HG02970 (cell line): ENCODE data around the gene CUTA.

Experiments
- ATAC-seq: cut with Tn5 transposase; IDR thresholded peaks from one replicate; pipeline ENCODE4 v1.9.1; 2021; ENCODE audit warnings: mild to moderate bottlenecking, moderate library complexity, moderate number of reproducible peaks; ENCODE audit not compliant: unreplicated experiment, low FRiP score

CUTA gene

GRCh38 chr6:33439956-33440648 lies 22.2 kb upstream of the CUTA start:
- no peak for ATAC-seq

GRCh38 chr6:33438978-33439594 lies 21.2 kb upstream of the CUTA start:
- no peak for ATAC-seq

- no peak for ATAC-seq
Measured at GRCh38 chr6:33437666-33438065, 19.8 kb upstream of the CUTA start.

DNA sequence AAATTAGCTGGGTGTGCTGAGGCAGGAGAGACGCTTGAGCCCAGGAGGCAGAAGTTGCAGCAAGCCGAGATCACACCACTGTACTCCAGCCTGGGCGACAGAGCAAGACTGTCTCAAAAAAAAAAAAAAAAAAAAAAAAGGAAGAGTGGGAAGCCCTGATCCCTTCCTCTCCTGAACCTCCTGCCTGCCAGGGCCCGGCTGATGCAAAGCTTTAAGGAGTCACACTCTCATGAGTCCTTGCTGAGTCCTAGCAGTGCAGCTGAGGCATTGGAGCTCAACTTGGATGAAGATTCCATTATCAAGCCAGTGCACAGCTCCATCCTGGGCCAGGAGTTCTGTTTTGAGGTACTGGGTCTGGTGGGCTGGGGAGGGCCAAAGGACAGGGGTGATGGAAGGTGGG lies 17.1 kb upstream of the CUTA start:
- ATAC-seq = no peak

GRCh38 chr6:33433544-33434191 lies 15.8 kb upstream of the CUTA start:
- no peak for ATAC-seq

DNA sequence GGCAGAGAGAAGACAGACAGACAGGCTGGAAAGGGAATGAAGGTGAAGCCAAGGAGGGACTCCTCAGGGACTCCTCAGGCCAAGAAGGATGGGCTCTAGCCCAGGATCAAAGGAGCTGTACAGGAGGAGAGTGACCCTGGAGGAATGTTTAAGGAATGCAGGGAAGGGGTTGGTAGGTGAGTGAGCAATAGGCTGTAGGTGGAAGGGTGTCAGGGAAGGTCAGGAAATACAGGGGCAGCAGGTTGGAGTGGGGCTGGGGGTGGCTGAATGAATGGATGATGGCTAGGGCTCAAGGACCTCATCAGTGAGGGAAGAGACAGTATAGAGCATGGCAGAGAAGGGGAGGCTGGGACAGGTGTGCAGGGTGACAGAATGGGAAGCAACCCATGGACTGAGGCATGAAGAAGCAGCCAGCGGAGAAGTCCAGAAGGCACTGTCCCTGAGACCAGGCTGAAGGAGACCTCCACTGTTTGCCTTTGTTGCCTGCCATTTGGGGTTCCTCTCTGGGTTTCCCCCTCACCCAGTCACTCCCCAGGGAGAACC lies 15.2 kb upstream of the CUTA start:
- no peak for ATAC-seq

DNA sequence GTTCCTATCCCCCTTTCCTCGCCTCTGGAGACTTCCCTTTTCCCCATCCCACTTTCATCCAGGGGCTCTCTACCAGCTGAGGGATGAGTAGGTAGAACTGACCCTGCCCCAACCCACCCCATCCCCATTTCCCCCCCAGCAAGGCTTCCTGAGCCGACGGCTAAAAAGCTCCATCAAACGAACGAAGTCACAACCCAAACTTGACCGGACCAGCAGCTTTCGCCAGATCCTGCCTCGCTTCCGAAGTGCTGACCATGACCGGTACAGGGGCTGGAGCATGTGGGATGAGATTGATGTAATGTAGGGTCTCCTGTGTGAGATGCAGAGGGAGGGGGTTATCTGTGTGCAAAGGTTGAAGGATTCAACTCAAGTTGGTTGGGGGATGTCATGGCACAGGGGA lies 14.6 kb upstream of the CUTA start:
- ATAC-seq = no peak

DNA sequence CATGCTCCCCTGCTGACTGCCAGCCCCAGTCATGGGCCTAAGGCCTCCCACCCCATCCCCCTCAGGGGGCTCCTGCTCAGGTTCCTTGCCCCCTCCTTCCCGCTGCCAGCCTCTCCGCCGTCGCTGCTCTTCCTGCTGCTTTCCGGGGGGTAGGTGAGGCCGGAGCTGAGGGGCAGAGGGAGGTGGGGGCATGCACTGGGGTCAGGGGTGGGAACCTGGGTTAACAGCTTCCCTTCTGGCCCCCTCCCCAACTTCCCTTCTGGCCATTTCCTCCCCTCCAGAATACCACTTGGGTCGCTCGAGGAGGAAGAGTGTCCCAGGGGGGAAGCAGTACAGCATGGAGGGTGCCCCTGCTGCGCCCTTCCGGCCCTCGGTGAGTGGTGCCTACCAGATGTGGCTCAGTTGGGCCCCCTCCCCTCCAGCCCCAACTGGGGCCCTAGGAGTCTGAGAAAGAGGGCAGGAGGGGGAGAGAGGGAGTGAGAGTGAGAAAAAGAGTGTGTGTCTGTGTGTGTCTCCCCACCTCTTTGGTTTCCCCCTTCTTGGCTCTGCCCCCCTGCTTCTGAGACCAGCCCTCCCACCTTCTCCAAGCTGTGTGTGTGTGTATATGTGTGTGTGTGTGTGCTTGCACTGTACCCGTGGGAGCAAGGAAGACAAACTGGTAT lies 14.1 kb upstream of the CUTA start:
- ATAC-seq = no peak

DNA sequence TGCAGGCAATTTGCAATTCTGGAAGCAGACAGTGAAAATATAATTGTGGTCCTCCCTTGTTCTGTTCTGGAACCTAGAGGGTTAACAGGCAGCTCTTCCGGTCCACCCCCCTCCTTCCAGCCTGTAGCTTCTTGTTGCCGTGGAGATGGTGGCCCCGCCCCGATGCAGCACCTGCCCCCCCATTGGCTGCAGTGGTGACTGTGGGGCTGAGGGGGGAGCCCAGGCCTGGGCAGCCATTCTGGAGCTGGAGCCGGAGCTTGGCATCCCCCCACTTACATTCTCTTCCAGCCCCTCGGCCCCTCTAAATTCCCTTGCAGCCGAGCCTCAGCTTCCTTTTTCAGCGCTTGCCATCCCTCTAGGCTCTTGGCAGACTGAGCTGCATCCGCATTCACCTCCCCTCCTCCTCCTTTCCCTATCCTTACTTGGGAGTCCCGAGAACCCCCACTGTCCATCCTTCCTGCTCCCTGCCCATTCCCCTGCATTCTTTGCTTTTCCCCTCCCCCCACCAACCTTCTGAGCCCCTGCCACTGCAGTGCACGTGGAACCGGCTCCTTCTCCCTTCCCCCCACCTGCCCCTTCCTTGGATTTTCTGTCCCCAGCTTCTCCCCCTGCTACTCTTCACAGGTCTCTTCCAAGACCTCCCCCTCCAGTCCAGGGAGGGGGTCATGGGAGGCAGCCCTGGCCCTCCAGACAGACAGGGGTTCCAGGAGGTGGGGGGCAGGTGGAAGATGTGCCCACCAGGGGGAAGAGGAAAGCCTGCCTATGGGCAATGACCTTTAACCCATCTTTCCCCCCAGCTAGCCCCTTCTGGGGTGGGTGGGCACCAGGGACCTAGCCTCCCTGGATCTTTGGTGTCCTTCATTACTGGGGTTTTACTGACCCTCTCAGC lies 13.3 kb upstream of the CUTA start:
- no peak for ATAC-seq

GRCh38 chr6:33430334-33430733 lies 12.4 kb upstream of the CUTA start:
- ATAC-seq = no peak

- ATAC-seq = no peak
Measured at GRCh38 chr6:33429750-33430052, 11.8 kb upstream of the CUTA start.

DNA sequence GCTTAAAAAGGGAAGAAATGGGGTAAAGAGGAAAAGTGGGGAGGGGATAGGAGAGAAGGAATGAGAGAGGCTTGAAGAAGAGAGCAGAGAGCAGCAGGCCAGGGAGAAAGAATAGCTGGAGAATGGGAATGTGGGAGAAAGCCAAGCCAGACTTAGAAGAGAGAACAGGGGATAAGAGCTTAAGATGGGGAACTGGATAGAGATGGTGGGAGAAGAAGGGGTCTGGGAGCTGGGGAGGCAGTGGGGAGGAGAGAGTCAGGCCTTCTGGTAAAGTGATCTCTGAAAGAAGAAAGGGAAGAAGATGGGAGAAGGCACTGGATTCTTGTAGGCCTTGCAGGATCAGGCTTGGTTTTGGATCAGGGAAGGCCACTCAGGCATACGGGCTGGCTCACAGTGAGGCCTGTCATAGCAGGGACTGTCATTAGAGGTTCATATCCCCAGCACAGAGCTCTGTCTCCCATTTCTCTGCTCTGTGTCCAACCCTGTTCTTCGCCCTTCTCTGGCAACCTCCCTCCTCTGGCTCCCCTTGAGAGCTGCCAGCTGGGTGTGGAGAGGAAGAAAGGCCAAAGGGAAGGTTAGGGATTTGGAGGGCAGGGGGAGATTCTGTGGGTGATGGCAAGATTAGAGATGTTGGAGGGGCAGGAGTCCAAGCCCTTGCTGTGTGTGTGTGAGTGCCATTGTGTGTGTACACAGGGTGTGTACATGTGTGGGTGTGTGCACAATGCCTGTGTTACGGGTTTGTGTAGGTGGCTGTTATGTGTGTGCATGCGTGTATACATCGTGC lies 11.3 kb upstream of the CUTA start:
- no peak for ATAC-seq

GRCh38 chr6:33428224-33428965 lies 10.5 kb upstream of the CUTA start:
- no peak for ATAC-seq

DNA sequence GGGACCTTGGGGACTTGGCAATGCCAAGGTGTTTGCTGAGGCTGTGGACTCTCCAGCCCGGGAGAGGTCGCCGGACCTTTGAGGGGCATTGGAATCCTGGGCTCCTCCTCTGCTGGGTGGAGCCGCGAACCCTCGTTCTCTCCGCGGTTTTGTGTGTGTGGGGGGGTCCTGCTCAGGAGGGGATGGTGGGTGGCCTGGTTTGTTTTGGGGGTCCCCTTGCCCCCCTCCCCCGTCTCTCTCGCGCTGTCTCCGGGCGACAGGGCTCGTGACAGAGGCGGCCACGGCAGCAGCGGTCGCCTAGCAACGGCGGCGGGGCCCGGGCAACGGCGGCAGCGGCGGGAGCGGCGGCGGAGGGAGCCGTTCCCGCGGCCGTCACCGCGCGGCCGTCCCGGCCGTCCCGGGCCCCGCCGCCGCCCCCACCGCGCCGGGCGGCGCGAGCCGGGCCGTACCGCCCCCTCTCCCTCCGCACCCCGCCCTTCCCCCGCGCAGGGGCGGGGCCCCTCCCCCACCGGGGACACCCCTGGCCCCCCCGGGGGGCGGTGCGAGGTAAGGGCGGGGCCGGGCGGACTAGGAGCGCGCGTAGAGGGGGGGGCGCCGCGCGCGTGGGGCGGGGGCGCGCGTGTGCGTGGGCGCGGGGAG lies 9.8 kb upstream of the CUTA start:
- ATAC-seq = no peak

DNA sequence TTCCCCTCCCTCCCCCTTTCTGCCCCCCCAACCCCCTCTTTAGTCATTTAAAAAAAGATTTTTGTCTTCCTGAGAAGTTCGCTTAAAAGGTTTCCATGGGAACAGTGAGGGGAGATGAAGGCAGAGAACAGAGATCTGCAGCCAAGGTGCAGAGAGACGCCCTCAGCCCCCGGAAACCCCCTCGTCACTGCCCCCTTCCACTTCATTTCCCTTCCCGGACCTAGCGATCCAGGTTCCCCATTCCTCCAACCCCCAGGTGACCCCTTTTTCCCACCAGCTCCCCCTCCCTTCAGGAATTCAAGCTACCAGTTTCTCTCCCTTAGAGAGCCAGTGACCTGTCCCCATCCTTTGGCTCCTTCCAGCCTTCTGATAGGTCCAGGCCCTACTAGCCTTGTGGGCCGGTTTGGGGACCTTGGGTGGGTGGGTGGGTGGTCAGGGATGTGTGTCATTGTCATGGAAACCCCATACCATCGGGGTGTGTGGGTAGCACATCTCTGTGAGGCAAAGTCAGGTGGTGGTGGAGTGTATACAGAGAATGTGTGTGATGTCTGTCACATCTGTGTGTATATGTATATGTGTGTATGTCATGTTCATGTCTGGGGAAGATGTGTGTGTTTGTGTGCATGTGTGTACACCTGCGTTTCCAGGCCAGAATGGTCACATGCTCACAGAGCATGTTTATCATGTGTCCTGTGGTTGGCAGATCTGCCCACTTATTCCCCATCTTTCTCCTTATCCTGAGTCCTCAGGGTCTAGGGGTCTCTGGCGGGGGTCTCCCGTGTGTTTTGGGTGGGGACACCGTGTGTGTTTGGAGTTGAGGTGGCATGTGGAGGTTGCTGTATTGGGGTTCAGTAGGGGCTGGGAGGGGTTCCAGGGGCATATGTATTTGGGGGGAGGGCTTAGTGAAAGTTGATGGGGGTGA lies 8.9 kb upstream of the CUTA start:
- ATAC-seq = no peak

DNA sequence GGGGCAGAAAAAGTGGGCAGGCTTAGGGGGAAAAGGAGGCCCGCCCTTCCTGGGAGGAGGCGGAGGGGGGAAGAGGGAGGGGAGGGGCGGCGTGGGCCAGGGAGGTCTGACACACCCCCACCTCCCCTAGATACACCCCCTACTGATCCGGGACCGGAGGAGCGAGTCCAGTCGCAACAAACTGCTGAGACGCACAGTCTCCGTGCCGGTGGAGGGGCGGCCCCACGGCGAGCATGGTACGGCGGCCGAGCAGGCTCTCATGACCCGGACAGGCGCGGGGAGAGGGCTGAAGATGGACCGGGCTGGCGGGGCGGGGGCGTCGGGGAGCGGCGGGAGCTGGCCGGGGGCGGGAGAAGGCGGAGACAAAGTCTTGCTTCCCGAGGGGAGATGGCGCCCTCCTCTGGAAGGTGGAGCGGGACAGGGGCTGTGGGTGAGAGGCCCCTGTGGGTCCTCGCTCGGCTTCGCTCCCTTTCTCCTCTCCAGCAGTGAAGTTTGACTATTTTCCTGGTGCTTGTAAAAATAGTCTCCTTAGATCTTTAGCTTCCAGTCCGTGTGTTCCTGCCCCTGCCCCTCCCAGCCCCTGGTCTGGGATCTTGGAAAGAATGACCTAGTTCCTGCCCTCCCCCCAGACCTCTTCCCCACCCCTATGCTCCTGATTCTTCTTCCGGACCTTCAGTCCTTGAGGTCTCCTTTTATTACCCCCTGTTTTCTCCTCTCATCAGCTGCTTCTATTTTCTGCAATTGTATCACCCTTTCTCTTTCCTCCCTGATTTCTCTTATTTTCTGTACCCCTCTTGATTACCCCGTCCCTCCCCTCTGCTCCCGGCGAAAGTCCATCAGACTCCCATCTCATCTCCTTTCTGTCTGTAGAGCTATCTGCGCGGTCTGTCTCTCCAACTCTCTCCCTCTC lies 8.0 kb upstream of the CUTA start:
- no peak for ATAC-seq
